Pulmonary artery endothelial cell (primary cell): ENCODE results near the gene CCDC27. TPM values are rescaled to one million over a fixed set of nuclear protein-coding genes. Genes with fewer than 3 reads are reported as not detected.
"Not testable (repeated sequence)": the region's sequence is repeated elsewhere in the genome, so short reads cannot be mapped to it uniquely, and the experiment has no call there.

Source experiments
- DNase-seq: peaks from one replicate; pipeline ENCODE4 v3.0.0-alpha.2; 2011; ENCODE audit warnings: low read depth, low spot score
- total RNA-seq: library from RNA; depleted of rRNA; stranded (reverse); fragments of >200 nt; gene quantifications from 2 replicates; pipeline ENCODE4 v1.2.3, GENCODE V29; 2014

Gene CCDC27
- total RNA-seq, 1 donor from 2014 or later: not detected

DNA sequence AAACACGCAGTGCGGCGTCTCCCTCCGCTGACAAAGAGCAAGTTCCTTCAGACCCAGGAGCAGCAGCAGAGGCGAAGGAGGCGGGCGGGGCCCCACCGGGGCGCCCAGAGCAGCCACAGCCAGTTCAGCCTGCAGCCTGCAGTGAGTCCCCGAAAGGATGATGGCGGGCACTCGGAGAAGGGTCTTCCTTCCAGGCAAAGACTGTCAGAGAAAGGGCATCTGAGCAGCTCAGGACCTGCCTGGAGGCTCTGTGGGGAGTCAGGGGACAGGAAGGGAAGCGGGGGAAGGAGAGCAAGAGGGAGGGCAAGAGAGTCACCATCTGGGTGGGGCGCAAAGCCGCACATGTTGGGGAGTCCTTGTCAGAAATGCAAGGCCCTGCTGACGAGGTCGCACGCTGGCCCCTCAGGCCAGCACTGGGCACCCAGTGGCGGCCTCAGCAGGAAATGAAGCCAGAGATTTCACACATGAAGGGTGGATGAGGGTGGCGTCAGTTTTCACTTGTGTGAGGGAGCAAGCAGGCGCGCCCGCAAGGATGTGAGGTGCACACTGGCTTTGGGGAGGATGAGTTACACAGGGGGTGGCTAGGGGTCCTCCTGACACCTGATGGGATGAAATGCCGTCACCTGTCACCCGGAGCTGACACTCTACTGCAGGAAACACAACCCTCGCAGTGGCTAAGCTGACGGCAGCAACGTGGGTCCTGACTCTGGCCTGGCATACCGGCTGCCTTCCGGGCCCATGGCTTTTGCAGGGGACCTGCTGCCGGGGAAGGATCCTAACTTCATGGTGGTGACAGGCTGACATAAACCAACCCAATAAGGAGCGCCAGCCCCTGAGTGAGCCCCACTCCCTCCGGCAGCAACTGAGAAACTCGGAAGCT, 37.4 kb downstream of the CCDC27 start:
- no peak for DNase-seq

DNA sequence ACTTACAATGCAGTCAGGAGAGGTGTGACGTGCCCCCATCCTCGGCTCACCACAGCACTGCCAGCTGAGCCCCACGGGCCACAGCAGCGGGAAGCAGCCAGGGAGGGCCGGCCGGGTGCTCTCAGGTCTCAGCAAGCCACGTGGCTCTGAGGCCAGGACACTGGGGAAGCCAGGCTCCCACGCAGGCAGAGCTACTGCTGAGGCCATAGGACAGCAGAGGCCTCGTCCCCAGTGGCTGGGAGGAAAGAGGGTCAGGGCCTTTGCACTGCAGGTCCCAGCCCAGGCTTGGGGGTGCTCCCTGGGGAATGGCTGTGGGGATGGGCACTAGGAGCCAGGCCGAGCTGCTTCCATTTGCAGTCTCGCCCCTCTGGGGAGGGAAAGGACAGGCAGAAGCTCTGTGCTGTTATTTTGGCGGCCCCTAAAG, 38.3 kb downstream of the CCDC27 start:
- DNase-seq: no peak

DNA sequence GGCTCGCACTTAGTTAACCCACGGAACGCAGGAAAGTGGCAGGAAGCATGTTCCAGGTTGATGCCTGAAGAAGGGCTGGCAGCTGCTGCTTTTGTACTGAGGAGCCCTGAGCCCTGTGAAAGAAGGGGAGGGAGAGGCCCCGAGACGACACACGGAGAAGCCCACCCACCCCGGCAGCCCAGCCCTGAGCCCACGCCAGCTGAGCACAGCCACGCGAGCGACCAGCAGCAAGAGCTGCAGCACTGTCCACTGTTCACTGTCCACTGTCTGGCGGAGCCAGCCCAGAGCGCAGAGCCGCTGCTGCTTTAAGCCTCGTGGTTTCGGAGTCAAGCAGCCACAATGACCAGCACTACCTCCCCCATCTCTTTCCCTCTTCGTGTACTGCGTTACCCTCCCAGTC, 38.7 kb downstream of the CCDC27 start:
- no peak for DNase-seq

DNA sequence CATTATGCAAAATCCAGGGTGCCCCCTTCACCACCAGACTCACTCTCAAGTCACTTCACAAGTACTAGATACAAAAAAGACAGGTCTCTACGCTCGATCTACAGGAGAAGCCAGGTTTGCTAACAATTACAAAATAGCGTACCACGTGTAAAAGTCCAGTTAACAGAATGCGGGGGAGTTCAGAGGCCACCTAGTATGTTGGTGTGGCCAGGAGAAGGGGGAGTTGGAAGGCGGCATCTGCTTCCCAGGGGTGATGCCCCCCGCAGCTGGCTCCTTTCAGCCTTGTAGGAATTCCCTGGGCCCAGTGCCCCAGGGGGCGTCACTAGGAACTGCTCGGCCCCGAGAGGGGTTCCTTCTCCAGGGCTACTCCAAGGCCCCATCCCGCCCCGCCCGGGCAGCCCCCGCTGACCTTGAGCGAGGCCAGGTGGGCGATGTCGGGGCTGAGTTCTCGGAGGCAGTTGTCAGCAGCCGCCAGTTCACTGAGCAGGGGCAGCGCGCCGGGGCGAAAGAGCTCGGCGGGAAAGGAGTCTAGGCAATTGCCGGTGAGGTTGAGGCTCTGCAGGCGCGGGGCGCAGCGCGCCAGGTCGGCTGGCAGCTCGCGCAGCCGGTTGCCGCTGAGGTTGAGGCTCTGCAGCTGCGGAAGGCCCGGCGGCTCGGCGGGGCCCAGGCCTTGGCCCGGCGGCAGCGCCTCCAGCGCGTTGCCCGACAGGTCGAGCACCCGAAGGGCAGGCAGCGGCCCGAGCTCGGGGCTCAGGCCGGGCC, 43.4 kb downstream of the CCDC27 start:
- no peak for DNase-seq

DNA sequence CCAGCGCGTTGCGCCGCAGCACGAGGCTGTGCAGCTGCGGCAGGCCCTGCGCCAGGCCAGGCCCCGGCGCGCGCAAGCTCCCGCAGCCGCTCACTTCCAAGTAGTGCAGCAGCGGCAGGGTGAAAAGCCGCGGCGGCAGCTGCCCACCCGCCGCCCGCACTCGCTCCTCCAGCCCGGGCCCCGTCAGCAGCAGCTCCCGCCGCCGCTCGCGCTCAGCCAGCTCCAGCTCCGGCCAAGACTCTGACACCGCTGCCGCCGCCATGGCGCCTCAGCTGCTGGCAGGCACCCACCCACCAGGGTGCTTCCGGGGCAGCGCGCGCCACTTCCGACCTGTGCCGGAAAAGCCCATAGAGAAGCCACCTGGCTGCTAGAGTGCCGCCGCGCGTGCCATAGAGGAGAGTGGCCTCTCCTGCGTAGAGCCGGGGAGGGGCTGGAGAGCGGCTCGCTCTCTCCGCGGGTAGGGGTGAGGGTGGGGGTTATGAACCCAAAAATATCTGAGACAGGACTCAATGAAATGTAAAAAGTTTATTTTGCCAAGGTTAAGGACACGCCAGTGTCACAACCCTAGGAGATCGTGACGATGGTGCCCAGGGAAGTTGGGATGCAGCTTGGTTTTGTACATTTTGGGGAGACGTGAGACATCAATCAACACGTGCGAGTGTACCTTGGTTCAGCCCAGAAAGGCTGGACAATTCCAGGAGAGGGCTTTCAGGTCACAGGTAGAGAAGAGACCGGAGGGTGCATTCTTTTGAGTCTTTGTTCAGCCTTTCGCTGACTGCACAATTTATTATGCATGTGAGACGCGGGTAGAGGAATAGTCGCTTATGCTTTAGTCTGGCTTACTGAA, 44.2 kb downstream of the CCDC27 start, which contains the start of gene LRRC47:
Gene LRRC47 (minus strand): TSS at position 284 of the 847 bp plus-strand sequence. CDS start 22 bp downstream, at position 262.
- DNase-seq: peak; percentile 75

DNA sequence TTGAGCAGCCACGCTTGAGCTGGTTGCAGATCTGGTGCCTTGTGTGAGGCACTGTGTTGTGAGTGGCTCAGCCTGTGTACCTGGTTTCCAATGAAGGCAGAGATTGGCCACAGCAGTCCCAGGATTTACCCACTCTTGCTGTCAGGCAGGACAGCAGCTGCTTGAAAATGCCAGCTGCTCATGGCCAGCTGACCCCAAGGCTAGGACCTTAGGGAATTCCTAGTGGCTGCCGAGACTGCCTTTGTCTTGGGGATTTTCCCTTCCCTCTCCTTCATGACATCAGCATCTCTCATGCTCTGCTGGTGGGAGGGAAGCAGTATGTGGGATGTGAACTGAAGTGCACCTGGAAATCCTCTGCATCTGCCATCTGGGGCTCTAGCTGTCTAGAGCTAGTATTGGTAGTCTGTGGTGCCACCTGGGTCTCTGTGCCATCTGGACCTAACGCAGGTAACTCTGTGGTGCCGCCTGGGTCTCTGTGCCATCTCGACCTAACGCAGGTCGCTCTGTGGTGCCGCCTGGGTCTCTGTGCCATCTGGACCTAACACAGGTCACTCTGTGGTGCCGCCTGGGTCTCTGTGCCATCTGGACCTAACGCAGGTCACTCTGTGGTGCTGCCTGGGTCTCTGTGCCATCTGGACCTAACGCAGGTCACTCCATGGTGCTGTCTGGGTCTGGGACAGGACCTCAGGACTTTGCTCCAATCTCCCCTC, 47.9 kb downstream of the CCDC27 start:
- DNase-seq: no peak

DNA sequence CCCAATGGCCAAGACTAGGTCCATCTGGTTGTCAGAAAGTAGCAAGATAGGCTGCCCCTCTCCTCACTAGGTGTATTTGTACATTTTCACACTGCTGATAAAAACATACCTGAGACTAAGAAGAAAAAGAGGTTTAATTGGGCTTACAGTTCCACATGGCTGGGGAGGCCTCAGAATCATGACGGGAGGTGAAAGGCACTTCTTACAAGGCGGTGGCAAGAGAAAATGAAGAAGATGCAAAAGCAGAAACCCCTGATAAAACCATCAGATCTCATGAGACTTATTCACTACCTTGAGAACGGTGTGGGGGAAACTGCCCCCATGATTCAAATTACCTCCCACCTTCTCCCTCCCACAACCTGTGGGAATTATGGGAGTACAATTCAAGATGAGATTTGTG, 48.5 kb downstream of the CCDC27 start:
- not testable (repeated sequence) for DNase-seq

DNA sequence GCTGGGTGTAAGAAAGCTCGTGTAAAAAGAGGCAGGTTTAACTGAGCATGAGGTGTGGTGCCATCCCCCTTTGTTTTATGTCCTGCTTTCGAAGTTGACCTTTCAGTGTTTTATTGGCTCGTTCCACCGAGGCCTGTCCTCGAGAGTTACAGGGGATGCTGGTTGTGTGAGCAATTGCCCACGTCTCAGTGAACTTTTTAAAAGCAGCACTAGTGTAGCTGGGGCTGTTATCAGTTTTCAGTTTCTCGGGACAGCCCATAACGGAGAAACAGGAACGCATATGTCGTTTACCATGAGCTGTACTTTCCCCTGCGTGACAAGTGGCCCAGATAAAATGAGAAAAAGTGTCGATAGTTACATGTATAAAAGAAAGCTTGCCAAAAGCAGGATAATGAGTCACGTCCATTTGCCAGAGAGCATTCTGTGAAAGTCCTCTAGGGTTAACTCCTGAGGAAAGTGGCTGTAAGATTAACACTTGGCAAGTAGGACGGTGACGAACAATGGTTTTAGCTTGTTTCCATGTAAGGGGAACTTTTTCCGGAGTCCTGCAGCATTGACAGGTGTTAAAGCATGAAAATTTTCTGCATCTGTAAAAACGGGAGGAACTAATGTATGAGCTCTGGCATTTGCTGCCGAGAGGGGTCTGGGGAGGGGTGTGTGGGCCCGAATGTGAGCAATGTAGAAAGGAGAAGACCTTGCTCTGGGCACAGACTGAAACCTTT, 51.8 kb downstream of the CCDC27 start:
- peak; percentile 26 for DNase-seq

DNA sequence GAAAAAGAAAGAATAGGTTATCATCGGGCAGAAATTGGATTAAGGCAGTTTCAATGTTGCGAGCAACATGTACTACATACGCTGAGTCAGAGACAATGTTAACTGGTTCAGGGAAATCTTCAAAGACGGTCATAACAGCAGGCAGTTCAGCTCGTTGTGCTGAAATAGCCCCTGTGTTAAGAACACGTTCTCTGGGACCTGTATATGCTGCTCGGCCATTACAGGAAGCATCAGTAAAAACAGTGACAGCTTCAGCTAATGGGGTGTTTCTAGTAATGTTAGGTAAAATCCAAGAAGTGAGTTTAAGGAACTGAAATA, 52.3 kb downstream of the CCDC27 start:
- not testable (repeated sequence) for DNase-seq

DNA sequence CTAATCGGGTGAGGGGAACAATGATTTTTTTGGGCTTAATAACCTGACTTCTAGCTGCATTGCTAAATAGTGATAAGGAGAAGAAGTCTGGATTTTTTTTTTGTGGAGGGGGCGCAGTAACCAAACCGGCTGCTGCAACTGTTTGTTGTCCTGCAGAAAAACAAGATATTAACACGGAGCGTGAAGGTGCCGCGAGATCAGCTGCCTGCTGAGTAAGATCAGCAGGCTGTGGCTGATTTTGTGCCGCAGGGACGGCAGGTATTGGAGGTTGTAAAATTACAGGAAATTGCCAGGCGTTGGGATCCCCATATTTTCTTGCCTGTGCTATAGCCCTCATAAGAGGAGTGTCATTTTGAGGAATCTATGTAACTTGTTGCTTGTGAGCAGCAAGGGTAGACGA, 52.8 kb downstream of the CCDC27 start:
- DNase-seq: no peak

DNA sequence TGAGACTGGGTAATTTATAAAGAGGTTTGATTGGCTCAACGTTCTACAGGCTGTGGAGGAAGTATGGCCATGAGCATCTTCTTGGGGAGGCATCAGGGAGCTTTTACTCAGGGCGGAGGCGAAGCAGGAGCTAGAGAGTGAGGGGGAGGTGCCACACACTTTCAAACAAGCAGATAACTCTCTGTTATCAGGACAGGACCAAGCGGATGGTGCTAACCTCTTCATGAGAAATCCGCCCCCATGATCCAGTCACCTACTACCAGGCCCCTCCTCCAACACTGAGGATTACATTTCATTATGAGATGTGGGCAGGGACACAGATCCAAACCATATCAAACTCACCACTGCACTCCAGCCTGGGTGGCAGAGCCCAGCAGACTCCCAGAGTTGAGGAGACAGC, 55.5 kb downstream of the CCDC27 start:
- no peak for DNase-seq

DNA sequence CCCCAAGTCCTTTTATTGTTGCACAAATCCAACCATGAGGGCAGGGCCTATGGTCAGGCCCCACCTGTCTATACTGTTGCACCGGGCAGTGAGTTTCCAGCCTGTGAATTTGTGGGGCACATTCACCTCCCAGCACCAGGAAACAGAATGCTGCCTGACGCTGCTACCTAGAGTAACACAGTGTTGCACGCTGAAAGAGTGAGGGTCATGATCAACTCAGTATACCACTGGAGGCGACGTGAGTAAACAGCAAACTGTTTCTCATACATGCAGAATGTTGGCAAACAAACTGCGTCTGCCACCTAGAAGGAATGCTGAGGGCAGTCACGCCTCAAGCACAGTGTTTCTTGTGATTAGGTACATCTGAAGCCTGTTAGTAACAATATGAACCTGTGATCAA, 57.4 kb downstream of the CCDC27 start:
- no peak for DNase-seq

DNA sequence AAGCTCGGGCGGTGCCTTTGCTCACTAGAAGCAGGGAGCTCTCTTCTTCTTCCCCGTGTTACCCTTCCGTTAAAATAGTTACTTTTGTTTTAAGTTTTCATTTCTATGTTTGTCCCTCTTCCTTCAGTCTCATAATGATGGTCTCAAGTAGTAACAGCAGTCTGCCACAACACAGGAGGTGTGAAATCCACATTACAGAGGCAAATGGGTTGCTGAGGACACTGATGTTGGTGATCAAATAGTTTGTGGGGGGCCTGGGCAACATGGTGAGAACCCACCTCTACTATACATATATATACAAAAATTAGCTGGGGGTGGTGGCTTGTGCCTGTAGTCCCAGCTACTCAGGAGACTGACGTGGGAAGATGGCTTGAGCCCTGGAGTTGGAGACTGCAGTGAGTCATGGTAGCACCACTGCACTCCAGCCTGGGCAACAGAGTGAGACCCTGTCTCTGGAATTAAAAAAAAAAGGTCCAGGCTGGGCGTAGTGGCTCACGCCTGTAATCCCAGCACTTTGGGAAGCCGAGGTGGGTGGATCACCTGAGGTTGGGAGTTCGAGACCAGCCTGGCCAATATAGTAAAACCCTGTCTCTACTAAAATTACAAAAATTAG, 58.0 kb downstream of the CCDC27 start:
- DNase-seq: not testable (repeated sequence)

DNA sequence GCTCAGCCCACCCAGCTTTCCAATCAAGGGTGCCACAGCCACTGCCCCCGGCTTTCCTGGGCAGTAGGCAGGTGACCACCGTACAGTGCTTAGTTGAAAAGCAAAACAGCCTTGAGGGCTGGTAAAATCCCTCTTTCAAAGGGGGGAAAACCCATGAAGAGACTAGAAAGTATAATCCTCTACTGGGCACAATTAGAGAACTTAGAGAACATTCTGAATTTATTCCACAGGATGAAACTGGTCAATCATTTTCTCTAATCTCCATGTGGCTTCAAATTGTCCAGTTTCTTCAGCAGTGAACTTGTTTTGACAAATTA, 59.3 kb downstream of the CCDC27 start:
- no peak for DNase-seq

DNA sequence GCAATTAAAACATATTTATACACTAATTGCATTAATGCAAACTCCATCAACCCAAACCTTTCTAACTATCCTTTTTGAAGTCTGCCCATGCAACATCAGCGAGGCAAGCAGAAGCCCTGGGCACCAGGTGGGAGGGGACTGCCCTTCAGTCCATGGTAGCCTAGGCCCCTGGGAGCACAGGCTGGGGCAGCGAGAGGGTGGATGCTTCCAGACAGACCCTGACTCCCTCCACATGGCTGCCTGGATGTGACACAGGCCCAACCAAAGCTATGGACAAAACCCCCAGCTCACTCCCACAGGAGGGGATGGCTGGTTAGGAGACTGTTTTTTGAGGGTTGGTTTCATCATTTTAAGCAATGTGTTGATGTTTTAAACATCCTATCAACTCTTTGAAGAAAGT, 61.8 kb downstream of the CCDC27 start:
- DNase-seq: no peak

DNA sequence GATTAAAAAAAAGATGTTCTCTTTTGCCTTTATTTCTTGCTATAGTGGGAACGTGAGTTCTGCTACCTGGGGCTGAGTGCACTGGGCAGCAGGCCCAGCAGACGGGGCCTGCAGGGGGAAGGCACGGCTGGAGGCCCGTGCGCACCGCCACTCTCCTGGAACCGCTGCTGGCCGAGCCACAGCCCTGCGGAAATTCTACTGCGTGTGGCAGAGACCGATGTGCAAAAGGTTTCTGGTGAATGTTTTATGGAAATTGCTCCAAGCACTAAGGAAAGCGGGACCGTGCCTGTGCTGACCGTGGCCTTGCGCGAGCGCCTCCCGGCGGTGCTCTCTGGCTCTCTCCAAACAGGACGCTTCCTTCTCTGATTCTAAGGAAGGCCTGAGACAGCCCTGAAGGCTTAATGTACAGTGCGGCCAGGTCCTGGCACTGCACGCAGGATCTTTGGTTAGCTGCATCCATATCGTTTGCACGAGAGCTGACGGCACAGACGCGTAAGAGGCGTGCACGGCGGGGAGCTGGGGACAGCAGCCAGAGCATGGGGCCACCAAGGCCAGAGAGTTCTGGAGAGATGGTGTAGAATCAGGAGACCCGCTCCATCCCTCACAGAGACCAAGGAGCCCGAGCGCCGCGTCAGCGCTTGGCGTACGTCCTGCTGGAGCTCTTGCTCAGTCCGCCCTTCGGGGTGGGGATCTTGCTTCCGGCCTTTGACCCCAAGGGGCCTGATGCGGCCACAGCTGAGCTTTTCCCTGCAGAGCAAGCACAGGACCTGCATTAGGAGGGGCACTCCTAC, 62.7 kb downstream of the CCDC27 start:
- DNase-seq: no peak

DNA sequence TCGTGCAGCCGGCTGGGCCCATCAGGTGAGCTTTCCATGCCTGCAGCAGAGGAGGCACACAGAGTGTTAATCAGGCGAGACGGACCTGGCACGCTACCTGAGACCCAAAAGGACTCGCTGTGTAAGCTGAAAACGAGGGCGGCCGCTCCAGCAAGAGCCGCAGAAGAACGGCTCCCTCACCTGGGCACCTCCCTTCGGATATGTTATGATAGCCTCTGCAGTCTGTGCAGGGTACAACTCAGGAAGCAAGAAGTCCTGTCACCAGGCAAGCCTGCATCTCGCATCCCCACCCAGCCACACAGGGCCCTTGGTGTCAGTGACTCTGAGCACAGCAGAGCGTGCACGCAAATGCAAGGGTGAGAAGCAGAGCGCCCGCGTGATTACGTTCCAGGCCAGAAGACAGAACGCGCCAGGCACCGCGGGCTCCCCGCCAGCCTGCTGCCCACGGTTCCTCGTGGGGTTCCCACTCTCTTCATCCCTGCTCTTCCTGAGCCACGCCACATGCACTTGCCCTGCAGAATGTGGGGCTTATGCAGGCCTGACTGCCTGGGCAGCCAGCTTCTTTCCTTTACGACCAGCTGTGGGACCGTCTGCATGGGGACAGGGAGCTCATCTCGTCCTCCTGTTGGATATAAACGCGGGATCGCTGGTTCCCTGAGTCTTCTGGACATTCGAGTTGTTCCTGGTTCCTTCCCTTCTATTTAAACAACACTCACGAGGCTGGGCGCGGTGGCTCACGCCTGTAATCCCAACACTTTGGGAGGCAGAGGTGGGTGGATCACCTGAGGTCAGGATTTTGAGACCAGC, 64.3 kb downstream of the CCDC27 start:
- DNase-seq: no peak

DNA sequence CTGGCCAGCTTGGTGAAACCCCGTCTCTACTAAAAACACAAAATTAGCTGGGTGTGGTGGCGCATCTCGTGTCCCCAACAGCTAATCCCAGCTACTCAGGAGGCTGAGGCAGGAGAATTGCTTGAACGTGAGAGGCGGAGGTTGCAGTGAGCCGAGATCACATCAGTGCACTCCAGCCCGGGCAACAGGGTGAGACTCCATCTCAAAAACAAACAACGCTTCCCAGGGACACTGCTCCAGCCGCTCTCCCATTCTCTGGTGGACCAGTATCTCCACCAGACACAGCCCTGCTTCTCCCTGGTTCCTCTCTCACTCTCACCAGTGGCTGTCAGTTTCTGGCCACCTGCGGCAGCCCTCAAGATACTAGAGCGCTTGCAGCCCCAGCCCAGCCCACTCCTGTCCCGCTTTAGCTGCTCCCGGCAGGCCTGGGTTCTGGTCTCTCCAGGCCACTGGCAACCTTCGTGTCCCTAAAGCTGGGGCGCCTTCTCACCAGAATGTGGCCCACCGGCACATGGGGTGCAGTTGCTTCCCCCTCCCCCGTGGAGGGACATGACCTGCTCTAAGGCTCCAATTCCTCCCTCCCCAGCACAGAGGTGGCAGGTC, 65.0 kb downstream of the CCDC27 start:
- no peak for DNase-seq
